Mesenchymal stem cell (in vitro differentiated cells and primary cell): ENCODE results near the gene FNDC11.

ENCODE experiments used
- DNase-seq: peaks from one replicate; pipeline ENCODE4 v3.0.0-alpha.2; 2013
- H2AFZ ChIP-seq: one replicate; pipeline ENCODE4 v1.6.1; 2013; ENCODE audit warnings: low read depth, mild to moderate bottlenecking, control low read depth, inconsistent platforms, low read length, moderate library complexity
- H2AK5ac ChIP-seq: 2 replicates; pipeline ENCODE4 v1.6.1; 2013; ENCODE audit warnings: low read length, moderate library complexity, mild to moderate bottlenecking, inconsistent platforms; ENCODE audit not compliant: severe bottlenecking
- H2BK120ac ChIP-seq: one replicate; pipeline ENCODE4 v1.6.1; 2013; ENCODE audit warnings: low read depth, mild to moderate bottlenecking, inconsistent platforms, low read length, moderate library complexity
- H2BK12ac ChIP-seq, 2 experiments: one replicate each; pipeline ENCODE4 v1.6.1; 2013; ENCODE audit warnings: inconsistent platforms in 2 of 2, low read length in 2 of 2, mild to moderate bottlenecking in 2 of 2, moderate library complexity in 2 of 2, control low read depth in 1 of 2
- H2BK15ac ChIP-seq: one replicate; pipeline ENCODE4 v1.6.1; 2013; ENCODE audit warnings: mild to moderate bottlenecking, low read depth, inconsistent platforms; ENCODE audit not compliant: poor library complexity, severe bottlenecking
- H2BK5ac ChIP-seq: 2 replicates; pipeline ENCODE4 v1.6.1; 2013; ENCODE audit warnings: low read depth, mild to moderate bottlenecking, low read length, control low read depth, inconsistent platforms; ENCODE audit not compliant: poor library complexity, severe bottlenecking
- H3K14ac ChIP-seq, 2 experiments: one replicate each; pipeline ENCODE4 v1.6.1; 2013; ENCODE audit warnings: inconsistent platforms in 2 of 2, low read length in 2 of 2, control low read depth in 1 of 2, mild to moderate bottlenecking in 1 of 2, moderate library complexity in 1 of 2
- H3K18ac ChIP-seq, 2 experiments: one replicate each; pipeline ENCODE4 v1.6.1; 2013; ENCODE audit warnings: inconsistent platforms in 2 of 2, low read length in 2 of 2, control low read depth in 1 of 2, low read depth in 1 of 2, mild to moderate bottlenecking in 1 of 2
- H3K23ac ChIP-seq, 2 experiments: one replicate each; pipeline ENCODE4 v1.6.1; 2013; ENCODE audit warnings: inconsistent platforms in 2 of 2, low read length in 2 of 2, mild to moderate bottlenecking in 2 of 2, moderate library complexity in 2 of 2, control low read depth in 1 of 2
- H3K27ac ChIP-seq: 2 replicates; pipeline ENCODE4 v1.5.1; 2013; ENCODE audit warnings: mild to moderate bottlenecking, moderate library complexity, low read length, control low read depth, inconsistent platforms; ENCODE audit not compliant: poor library complexity, severe bottlenecking
- H3K27me3 ChIP-seq, 2 experiments: 2 replicates each; pipeline versions ENCODE4 v1.6.1 to v1.7.0; 2013; ENCODE audit warnings: low read length in 2 of 2, mild to moderate bottlenecking in 2 of 2, moderate library complexity in 2 of 2, control low read depth in 1 of 2, inconsistent platforms in 1 of 2; ENCODE audit not compliant: control insufficient read depth in 1 of 2, insufficient read depth in 1 of 2
- H3K36me3 ChIP-seq, 2 experiments: 2 replicates each; pipeline versions ENCODE4 v1.6.1 to v1.7.0; 2013; ENCODE audit warnings: low read length in 2 of 2, control low read depth in 1 of 2, inconsistent platforms in 1 of 2, low read depth in 1 of 2, mild to moderate bottlenecking in 1 of 2; ENCODE audit not compliant: insufficient read depth in 2 of 2, control insufficient read depth in 1 of 2
- H3K4ac ChIP-seq, 2 experiments: one replicate each; pipeline ENCODE4 v1.6.1; 2013; ENCODE audit warnings: inconsistent platforms in 2 of 2, low read length in 2 of 2, mild to moderate bottlenecking in 2 of 2, moderate library complexity in 2 of 2, control low read depth in 1 of 2, low read depth in 1 of 2
- H3K4me1 ChIP-seq: 2 replicates; pipeline ENCODE4 v1.6.1; 2013; ENCODE audit warnings: low read depth, low read length, control low read depth; ENCODE audit not compliant: control insufficient read depth, insufficient read depth
- H3K4me2 ChIP-seq: 2 replicates; pipeline ENCODE4 v1.6.1; 2013; ENCODE audit warnings: low read length, mild to moderate bottlenecking, inconsistent platforms; ENCODE audit not compliant: poor library complexity, severe bottlenecking
- H3K4me3 ChIP-seq, 2 experiments: 2 replicates each; pipeline versions ENCODE4 v1.5.1 to v1.7.0; 2013; ENCODE audit warnings: low read length in 2 of 2, mild to moderate bottlenecking in 2 of 2, control low read depth in 1 of 2, low read depth in 1 of 2; ENCODE audit not compliant: insufficient read depth in 1 of 2
- H3K79me1 ChIP-seq: replicated peaks from 2 replicates; pipeline ENCODE4 v1.6.1; 2013; ENCODE audit warnings: mild to moderate bottlenecking, control low read depth, low read length, inconsistent platforms; ENCODE audit not compliant: poor library complexity, severe bottlenecking
- H3K9ac ChIP-seq: 2 replicates; pipeline ENCODE4 v1.7.0; 2013; ENCODE audit warnings: mild to moderate bottlenecking, low read length, moderate library complexity
- H3K9me3 ChIP-seq: 2 replicates; pipeline ENCODE4 v1.7.0; 2013; ENCODE audit warnings: mild to moderate bottlenecking, low read length; ENCODE audit not compliant: control insufficient read depth
- H4K8ac ChIP-seq: one replicate; pipeline ENCODE4 v1.6.1; 2013; ENCODE audit warnings: inconsistent platforms, mild to moderate bottlenecking, low read length, moderate library complexity
- H4K91ac ChIP-seq: one replicate; pipeline ENCODE4 v1.6.1; 2013; ENCODE audit warnings: mild to moderate bottlenecking, low read length, inconsistent platforms
- WGBS: methylation state at CpG from one replicate; pipeline ENCODE4 v1.1.7; 2013; ENCODE audit warnings: mixed read lengths; 5-methylcytosine and 5-hydroxymethylcytosine counted together

The FNDC11 gene

DNA sequence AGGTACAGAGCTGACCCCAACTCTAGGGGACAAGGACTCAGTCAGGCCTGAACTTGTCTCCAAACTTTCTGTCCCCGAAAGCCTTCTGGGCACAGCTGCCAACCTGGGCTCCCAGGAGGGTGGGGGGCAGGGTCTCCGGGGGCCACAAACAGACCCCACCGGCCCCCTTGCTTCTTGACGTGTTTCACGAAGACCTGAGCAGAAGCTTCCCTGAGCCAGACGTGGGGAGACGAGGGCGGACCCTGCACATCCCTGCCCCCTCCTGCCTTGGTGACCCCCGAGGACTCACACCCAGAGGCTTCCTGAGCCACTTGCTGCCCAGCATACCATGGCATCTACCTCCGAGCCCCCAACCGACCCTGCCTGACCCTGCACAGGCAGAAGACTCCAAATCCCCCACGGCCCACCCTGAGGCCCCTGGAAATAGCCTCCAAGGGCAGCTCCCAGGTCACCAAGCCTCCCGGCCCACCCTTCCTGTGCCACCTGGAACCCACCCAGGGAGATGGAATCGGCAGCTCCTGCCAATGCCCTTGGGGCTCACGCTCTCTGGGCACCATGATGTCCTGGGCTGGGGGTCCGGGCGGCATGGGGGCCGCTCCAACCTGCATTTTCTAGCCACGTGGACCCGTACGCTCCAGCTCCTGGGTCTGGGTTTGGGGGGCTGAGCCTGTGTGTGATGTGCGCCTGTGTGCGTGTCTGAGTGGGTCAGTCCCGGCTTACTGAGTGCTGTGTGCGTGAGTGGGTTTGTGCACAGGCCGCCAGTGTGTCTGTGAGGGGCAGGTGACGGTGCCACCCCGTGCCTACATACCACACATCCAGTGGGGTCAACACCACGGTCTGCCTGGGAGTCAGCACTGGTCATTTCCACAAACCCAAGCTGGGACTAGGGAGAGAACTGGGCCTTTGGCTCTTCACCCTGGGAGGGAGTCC, 14.3 kb upstream of the FNDC11 start:
- Histone ChIP-seq H2AK5ac (no peak overlapping the region), H3K9me3 (no peaks in the 10 kb centered on the region), H3K27me3 (peaks cover 0 to 60% of the 10 kb centered on the region in 2 experiments), H4K91ac (no peak overlapping the region), H3K4me3 (no peak overlapping the region), H3K23ac (no peak overlapping the region), H4K8ac (no peak overlapping the region), H2AFZ (no peak overlapping the region), H3K36me3 (no peaks in the 10 kb centered on the region), H3K27ac (no peak overlapping the region), H3K9ac (no peak overlapping the region), H2BK15ac (peak overlapping the region; percentile 12), H3K4ac (no peak overlapping the region), H3K14ac (no peak overlapping the region), H3K18ac (no peak overlapping the region), H3K4me1 (peaks cover 45% of the 10 kb centered on the region), H2BK5ac (no peak overlapping the region), H2BK12ac (no peak overlapping the region), H3K4me2 (no peak overlapping the region), H2BK120ac (no peak overlapping the region), H3K79me1 (no peaks in the 10 kb centered on the region)
- WGBS = 92% methylated on average over 29 of the region's 29 CpGs
- DNase-seq = no peak

GRCh38 chr20:63540417-63541186, 13.4 kb upstream of the FNDC11 start:
- no peaks in the 10 kb centered on the region for H3K79me1 ChIP-seq
- no peaks in the 10 kb centered on the region for H3K36me3 ChIP-seq
- no peak overlapping the region for H2BK5ac ChIP-seq
- peaks cover 0 to 60% of the 10 kb centered on the region in 2 experiments for H3K27me3 ChIP-seq
- H4K91ac ChIP-seq = peak overlapping the region; percentile 22
- no peak overlapping the region for H3K9ac ChIP-seq
- no peak overlapping the region for H3K18ac ChIP-seq
- peak overlapping the region; percentile 19 for H2AFZ ChIP-seq
- no peak overlapping the region for H4K8ac ChIP-seq
- no peak overlapping the region for H3K27ac ChIP-seq
- H3K9me3 ChIP-seq = no peaks in the 10 kb centered on the region
- H3K4me3 ChIP-seq = no peak overlapping the region
- no peak overlapping the region for H3K4me2 ChIP-seq
- H2BK120ac ChIP-seq = no peak overlapping the region
- H3K4me1 ChIP-seq = peaks cover 38% of the 10 kb centered on the region
- no peak overlapping the region for H3K14ac ChIP-seq
- H3K4ac ChIP-seq = no peak overlapping the region
- H3K23ac ChIP-seq = no peak overlapping the region
- H2BK15ac ChIP-seq = no peak overlapping the region
- WGBS = 68% methylated on average over 49 of the region's 49 CpGs
- peak overlapping the region in 1 of 2 experiments; percentile 24 for H2BK12ac ChIP-seq
- H2AK5ac ChIP-seq = no peak overlapping the region
- peak; percentile 50 for DNase-seq

GRCh38 chr20:63541371-63541770, 12.6 kb upstream of the FNDC11 start:
- H3K4me3 ChIP-seq = no peak overlapping the region
- no peak overlapping the region for H4K91ac ChIP-seq
- peaks cover 0 to 65% of the 10 kb centered on the region in 2 experiments for H3K27me3 ChIP-seq
- H2BK12ac ChIP-seq = no peak overlapping the region
- no peak overlapping the region for H2AK5ac ChIP-seq
- no peak overlapping the region for H3K23ac ChIP-seq
- WGBS = 91% methylated on average over 27 of the region's 28 CpGs
- no peaks in the 10 kb centered on the region for H3K36me3 ChIP-seq
- no peak overlapping the region for H2BK5ac ChIP-seq
- no peak overlapping the region for H4K8ac ChIP-seq
- H2BK15ac ChIP-seq = no peak overlapping the region
- no peaks in the 10 kb centered on the region for H3K79me1 ChIP-seq
- H3K27ac ChIP-seq = no peak overlapping the region
- no peak overlapping the region for H2AFZ ChIP-seq
- no peak overlapping the region for H3K4ac ChIP-seq
- DNase-seq = no peak
- no peak overlapping the region for H3K9ac ChIP-seq
- H3K4me2 ChIP-seq = no peak overlapping the region
- H3K14ac ChIP-seq = no peak overlapping the region
- H2BK120ac ChIP-seq = no peak overlapping the region
- H3K18ac ChIP-seq = no peak overlapping the region
- H3K4me1 ChIP-seq = peaks cover 34% of the 10 kb centered on the region
- H3K9me3 ChIP-seq = no peaks in the 10 kb centered on the region

GRCh38 chr20:63542031-63542559, 11.9 kb upstream of the FNDC11 start:
- H3K79me1 ChIP-seq = no peaks in the 10 kb centered on the region
- peaks cover 34% of the 10 kb centered on the region for H3K4me1 ChIP-seq
- no peak overlapping the region for H2AFZ ChIP-seq
- H4K91ac ChIP-seq = no peak overlapping the region
- WGBS = 90% methylated on average over 36 of the region's 36 CpGs
- H2BK120ac ChIP-seq = no peak overlapping the region
- H2BK15ac ChIP-seq = no peak overlapping the region
- no peak overlapping the region for H2BK5ac ChIP-seq
- no peak for DNase-seq
- no peak overlapping the region for H4K8ac ChIP-seq
- H3K9ac ChIP-seq = no peak overlapping the region
- H3K14ac ChIP-seq = no peak overlapping the region
- no peak overlapping the region for H2BK12ac ChIP-seq
- peaks cover 0 to 67% of the 10 kb centered on the region in 2 experiments for H3K27me3 ChIP-seq
- no peaks in the 10 kb centered on the region for H3K36me3 ChIP-seq
- H3K27ac ChIP-seq = no peak overlapping the region
- no peak overlapping the region for H3K4me3 ChIP-seq
- no peak overlapping the region for H3K18ac ChIP-seq
- no peak overlapping the region for H2AK5ac ChIP-seq
- no peak overlapping the region for H3K4me2 ChIP-seq
- H3K4ac ChIP-seq = no peak overlapping the region
- H3K9me3 ChIP-seq = no peaks in the 10 kb centered on the region
- H3K23ac ChIP-seq = no peak overlapping the region
